HG03354 (cell line): ENCODE data around the gene PI4KA.

ENCODE experiments used
- ATAC-seq: cut with Tn5 transposase; IDR thresholded peaks from one replicate; pipeline ENCODE4 v1.9.1; 2021; ENCODE audit warnings: mild to moderate bottlenecking; ENCODE audit not compliant: unreplicated experiment, poor library complexity, severe bottlenecking

The PI4KA gene

DNA sequence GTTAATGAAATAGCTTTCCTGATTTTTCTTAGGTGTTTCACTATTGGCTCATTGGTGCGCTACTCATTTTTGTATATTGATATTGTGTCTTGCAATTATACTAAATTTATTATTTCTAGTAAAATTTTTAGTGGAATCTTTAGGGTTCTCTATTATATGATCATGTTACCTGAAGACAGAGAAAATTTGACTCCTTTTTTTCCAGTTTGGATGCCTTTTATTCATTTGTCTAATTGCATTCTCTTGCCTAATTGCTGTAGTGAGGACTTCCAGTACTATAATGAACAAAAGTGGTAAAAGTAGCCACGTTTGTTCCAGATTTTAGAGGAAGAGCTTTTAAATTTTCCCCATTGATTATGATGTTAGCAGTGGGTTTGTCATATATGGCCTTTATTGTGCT lies 198.7 kb downstream of the PI4KA start:
- no peak for ATAC-seq

DNA sequence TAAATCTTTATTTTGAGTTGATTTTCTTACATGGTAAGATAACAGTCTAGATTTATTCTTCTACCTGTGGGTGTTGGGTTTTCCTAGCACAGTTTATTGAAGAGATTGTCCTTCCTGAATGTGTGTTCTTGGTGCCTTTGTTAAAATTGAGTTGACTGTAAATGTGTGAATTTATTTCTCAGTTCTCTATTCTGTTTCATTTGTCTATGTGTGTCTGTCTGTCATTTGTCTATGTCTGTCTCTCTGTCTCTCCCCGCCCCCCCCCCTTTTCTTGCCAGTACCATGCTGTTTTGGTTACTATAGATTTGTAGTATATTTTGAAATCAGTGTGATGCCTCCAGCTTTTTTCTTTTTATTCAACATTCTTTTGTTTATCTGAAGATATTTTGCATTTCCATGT lies 199.4 kb downstream of the PI4KA start:
- no peak for ATAC-seq

DNA sequence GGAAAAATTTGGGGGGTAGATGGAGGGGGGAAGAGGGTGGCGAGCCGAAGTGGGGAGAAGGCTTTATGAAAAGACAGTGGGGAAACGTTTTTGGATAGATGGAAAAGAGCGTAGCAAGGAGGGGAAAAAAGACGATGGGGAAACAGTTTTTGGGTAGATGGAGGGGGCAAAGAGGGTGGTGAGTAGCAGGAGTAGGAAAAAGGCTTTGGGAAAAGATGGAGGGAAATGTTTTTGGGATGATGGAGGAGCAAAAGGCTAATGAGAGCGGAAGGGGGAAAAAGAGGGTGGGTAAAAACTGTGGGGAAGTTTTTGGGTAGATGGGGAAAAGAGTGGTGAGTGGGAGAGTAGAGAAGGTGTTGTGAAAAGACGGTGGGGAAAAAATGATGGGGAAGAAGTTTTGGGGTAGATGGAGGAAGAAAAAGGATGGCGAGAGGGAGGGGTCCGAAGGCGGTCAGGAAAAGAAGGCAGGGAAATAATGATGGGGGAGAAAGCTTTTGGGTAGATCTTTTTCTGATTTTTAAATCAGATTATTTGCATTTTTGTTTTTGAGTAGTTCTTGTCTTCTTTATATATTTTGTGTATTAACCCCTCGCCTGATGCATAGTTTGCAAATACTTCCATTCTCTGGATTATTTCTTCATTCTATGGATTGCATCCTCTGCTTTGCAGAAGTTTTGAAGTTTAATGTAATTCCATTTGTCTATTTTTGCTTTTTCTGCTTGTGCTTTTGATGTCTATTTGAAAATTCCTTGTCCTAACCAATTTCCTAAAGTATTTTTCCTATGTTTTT lies 200.0 kb downstream of the PI4KA start:
- no peak for ATAC-seq

DNA sequence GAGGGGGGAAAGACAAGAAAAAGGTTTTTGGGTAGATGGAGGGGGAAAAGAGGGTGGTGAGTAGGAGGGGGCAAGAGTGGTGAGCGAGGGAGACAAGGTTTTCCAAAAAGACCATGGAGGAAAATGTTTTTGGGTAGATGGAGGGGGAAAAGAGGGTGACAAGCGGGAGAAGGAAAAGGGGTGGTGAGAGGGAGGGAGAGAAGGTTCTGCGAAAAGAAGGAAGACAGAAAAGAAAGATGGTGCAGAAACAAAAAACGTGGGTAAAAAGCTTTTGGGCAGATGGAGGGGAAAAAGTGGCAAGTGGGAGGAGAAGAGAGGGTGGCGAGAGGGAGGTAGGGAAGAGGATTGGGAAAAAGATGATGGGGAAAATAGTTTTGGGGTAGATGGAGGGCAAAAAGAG lies 200.6 kb downstream of the PI4KA start:
- no peak for ATAC-seq
